ENCODE data around the gene SPSB1. TPM values are rescaled to one million over a fixed set of nuclear protein-coding genes. Genes with fewer than 3 reads are reported as not detected.
A peak's percentile ranks its signal among the peaks of the same experiment; 100 is the strongest.

Gene SPSB1
- total RNA-seq = 10 to 100 TPM; 29.0 to 57.1 TPM

DNA sequence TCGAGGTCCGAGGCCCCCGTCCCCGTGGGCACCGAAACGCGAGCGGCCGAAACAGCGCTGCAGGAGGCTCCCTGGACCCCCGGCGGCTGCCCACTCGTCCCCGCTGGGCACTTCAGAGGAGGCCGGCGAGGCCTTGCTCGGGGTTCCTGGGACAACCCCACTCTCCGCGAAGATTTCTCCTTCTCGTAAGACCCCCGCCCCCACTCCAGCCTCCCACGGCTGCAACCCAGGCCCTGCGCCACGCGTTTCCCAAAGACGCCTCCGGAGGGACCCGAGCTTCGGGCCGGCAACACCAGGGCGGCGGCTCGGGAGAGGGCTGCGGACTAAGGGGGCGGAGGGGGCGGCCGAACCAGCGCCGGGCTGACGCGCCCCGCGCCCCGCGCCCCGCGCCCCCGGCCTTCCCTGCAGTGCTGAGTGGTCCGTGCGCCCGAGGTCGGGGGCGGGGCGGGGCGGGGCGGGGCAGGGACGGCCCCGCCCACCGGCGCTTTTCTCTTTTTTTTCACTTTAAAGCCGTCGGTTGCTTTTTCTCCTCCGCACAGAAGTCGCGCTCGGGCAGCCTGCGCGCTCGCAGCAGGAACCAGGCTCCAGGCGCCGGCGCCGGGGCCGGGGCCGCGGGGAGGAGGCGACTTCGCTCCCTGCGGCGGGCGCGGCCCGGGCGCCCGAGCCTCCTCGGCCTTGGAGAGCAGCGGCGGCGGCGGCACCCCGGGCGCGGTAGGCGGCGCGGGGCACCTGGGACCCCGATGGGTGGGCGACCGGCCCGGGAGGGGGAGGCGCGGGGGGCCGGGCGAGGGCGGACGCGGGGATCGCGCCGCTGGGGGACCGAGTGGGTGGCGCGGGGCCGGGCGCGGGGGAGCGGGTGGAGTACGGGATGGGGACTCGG is at the start of gene SPSB1:
TSS of gene SPSB1 (plus strand) at position 534 of the 880 bp plus-strand sequence. CDS start 62,998 bp downstream, outside the sequence.
- intact Hi-C loops (cut with DNase I) = loop anchor here (5.0 kb wide), 1 partner anchor 80 kb away; no protein-coding TSS in a partner anchor
- no peaks in the 10 kb centered on the region for H3K9me3 ChIP-seq
- WGBS = 1% methylated on average over 69 of the region's 119 CpGs
- TF ChIP-seq POLR2AphosphoS5 (IDR thresholded peaks at IDR 0.05) (peak; percentile 42), POLR2A (IDR thresholded peaks at IDR 0.05) (peak; percentile 73)
- TF ChIP-seq, protein P1, sequence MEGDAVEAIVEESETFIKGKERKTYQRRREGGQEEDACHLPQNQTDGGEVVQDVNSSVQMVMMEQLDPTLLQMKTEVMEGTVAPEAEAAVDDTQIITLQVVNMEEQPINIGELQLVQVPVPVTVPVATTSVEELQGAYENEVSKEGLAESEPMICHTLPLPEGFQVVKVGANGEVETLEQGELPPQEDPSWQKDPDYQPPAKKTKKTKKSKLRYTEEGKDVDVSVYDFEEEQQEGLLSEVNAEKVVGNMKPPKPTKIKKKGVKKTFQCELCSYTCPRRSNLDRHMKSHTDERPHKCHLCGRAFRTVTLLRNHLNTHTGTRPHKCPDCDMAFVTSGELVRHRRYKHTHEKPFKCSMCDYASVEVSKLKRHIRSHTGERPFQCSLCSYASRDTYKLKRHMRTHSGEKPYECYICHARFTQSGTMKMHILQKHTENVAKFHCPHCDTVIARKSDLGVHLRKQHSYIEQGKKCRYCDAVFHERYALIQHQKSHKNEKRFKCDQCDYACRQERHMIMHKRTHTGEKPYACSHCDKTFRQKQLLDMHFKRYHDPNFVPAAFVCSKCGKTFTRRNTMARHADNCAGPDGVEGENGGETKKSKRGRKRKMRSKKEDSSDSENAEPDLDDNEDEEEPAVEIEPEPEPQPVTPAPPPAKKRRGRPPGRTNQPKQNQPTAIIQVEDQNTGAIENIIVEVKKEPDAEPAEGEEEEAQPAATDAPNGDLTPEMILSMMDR (IDR thresholded peaks at IDR 0.05) = peak in 1 of 4 experiments; percentile 13
- no peaks in the 10 kb centered on the region for H3K4me1 ChIP-seq (replicated peaks)
- DNase-seq (ENCODE audit: low spot score) = peak; percentile 78
- H3K4me3 ChIP-seq = peak within 1 kb of the TSS; percentile 81 to 94
- H3K36me3 ChIP-seq = no peaks in the 10 kb centered on the region
- no peaks in the 10 kb centered on the region for H3K27me3 ChIP-seq (replicated peaks; ENCODE audit: insufficient read depth)
- H3K27ac ChIP-seq = peak within 1 kb of the TSS; percentile 86 to 92

DNA sequence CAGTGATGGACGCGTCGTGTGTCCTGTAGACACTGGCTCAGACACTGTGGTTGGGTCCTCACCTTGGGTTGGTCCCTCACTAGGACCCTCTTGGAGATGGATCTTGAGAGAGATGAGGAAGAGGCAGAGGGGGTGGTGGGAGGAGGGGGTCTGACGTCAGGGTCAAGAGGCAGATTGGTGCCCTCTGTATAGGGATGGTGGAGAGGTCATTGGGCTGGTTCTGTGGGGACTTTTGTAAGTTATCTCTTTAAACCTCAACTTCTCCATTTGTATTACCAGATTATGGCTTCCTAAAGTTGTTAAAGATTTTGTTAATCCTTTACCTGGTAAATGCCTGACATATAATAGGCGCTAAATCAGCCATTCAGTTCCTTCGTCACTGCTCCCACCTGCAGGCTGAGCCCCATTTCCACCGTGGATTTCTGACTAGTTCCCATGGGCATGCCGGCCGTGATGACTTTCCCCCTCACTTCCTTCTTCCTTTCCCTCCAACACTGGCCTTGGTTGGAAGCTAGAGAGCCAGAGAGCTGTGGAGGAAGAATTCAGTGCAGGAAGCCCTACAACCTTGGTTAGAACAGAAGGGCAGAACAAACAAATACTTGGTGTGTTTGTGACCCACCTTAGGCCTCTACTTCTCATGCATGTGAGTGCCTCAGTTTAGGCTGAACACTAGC is 49.5 kb upstream of the SPSB1 start:
- H3K36me3 ChIP-seq = no peaks in the 10 kb centered on the region
- peak overlapping the region in 1 of 2 donors; percentile 14 for H3K4me3 ChIP-seq
- no peaks in the 10 kb centered on the region for H3K27me3 ChIP-seq (replicated peaks; ENCODE audit: insufficient read depth)
- peaks cover 51% of the 10 kb centered on the region for H3K4me1 ChIP-seq (replicated peaks)
- intact Hi-C loops (cut with DNase I) = no loop called here
- DNase-seq (ENCODE audit: low spot score) = no peak
- H3K27ac ChIP-seq = peak overlapping the region; percentile 92 to 95
- TF ChIP-seq POLR2A (IDR thresholded peaks at IDR 0.05) = no peak
- no peak for TF ChIP-seq POLR2AphosphoS5 (IDR thresholded peaks at IDR 0.05)
- TF ChIP-seq, protein P1 (IDR thresholded peaks at IDR 0.05) = no peak
- H3K9me3 ChIP-seq = no peaks in the 10 kb centered on the region
- WGBS = 83% methylated on average over 9 of the region's 9 CpGs

DNA sequence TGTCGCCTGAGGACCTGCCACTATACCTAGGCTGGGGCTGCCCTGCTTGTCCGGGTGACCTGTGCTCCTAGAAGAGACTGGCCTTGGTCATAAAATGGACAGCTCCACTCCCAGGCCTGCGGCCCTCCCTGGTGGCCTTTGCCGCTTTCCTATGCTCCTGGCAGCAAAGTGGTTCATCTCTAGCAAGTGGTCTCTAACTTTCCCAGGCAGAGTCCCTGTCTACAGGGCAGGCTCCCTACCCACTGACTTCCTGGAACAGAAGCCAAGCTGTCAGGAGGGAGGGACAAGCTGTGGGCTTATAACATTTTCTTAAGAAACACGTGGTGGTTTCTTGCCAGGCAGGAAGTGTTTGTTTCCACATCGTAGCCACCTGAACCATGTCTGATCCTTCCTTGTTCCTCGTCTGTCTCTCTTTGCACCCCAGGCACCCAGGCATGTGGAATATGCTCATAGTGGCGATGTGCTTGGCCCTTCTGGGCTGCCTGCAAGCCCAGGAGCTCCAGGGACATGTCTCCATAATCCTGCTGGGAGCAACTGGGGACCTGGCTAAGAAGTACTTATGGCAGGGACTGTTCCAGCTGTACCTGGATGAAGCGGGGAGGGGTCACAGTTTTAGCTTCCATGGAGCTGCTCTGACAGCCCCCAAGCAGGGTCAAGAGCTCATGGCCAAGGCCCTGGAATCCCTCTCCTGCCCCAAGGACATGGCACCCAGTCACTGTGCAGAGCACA is 48.0 kb upstream of the SPSB1 start:
- Histone ChIP-seq H3K4me3 (no peak overlapping the region), H3K27ac (peak overlapping the region; percentile 92 to 95), H3K27me3 (replicated peaks; ENCODE audit: insufficient read depth) (no peaks in the 10 kb centered on the region), H3K4me1 (replicated peaks) (peaks cover 38% of the 10 kb centered on the region), H3K9me3 (no peaks in the 10 kb centered on the region), H3K36me3 (no peaks in the 10 kb centered on the region)
- TF ChIP-seq POLR2A (IDR thresholded peaks at IDR 0.05) = peak; percentile 50
- TF ChIP-seq, protein P1 (IDR thresholded peaks at IDR 0.05) = no peak
- TF ChIP-seq POLR2AphosphoS5 (IDR thresholded peaks at IDR 0.05) = peak; percentile 98
- intact Hi-C loops (cut with DNase I) = no loop called here
- WGBS = 56% methylated on average over 9 of the region's 9 CpGs
- peak; percentile 92 for DNase-seq (ENCODE audit: low spot score)

DNA sequence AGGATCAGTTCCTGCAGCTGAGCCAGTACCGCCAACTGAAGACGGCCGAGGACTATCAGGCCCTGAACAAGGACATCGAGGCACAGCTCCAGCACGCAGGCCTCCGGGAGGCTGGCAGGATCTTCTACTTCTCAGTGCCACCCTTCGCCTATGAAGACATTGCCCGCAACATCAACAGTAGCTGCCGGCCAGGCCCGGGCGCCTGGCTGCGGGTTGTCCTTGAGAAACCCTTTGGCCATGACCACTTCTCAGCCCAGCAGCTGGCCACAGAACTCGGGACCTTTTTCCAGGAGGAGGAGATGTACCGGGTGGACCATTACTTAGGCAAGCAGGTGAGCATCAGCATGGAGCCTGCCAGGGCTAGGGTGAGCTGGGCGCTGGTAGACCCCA is 47.5 kb upstream of the SPSB1 start:
- peak overlapping the region; percentile 92 to 95 for H3K27ac ChIP-seq
- 96% methylated on average over 15 of the region's 15 CpGs for WGBS

More for the DNA sequence above, 47.5 kb upstream of the SPSB1 start:
- Histone ChIP-seq H3K4me3 (no peak overlapping the region), H3K4me1 (replicated peaks) (peaks cover 44% of the 10 kb centered on the region), H3K9me3 (no peaks in the 10 kb centered on the region), H3K27me3 (replicated peaks; ENCODE audit: insufficient read depth) (no peaks in the 10 kb centered on the region), H3K36me3 (no peaks in the 10 kb centered on the region)
- TF ChIP-seq POLR2AphosphoS5 (IDR thresholded peaks at IDR 0.05) = no peak
- TF ChIP-seq, protein P1 (IDR thresholded peaks at IDR 0.05) = no peak
- no peak for TF ChIP-seq POLR2A (IDR thresholded peaks at IDR 0.05)
- intact Hi-C loops (cut with DNase I) = no loop called here
- DNase-seq (ENCODE audit: low spot score) = no peak

Data from prostate gland (tissue), 2 donors.